Stimulated activated CD4-positive, alpha-beta T cell treated with anti-CD3 and anti-CD28 coated beads, Interleukin-1b, Interleukin-23, amount 100 ng/mL, for 24 hours (primary cell): ENCODE measurements around the gene PRDM16.

Experiments used
- DNase-seq, 4 experiments: peaks; one replicate each; pipeline ENCODE4 v3.0.0-alpha.2; 2020; ENCODE audit warnings: low read depth in 4 of 4, low spot score in 1 of 4

The PRDM16 gene

GRCh38 chr1:3365523-3366125 lies 296.6 kb downstream of the PRDM16 start:
- no peak for DNase-seq

DNA sequence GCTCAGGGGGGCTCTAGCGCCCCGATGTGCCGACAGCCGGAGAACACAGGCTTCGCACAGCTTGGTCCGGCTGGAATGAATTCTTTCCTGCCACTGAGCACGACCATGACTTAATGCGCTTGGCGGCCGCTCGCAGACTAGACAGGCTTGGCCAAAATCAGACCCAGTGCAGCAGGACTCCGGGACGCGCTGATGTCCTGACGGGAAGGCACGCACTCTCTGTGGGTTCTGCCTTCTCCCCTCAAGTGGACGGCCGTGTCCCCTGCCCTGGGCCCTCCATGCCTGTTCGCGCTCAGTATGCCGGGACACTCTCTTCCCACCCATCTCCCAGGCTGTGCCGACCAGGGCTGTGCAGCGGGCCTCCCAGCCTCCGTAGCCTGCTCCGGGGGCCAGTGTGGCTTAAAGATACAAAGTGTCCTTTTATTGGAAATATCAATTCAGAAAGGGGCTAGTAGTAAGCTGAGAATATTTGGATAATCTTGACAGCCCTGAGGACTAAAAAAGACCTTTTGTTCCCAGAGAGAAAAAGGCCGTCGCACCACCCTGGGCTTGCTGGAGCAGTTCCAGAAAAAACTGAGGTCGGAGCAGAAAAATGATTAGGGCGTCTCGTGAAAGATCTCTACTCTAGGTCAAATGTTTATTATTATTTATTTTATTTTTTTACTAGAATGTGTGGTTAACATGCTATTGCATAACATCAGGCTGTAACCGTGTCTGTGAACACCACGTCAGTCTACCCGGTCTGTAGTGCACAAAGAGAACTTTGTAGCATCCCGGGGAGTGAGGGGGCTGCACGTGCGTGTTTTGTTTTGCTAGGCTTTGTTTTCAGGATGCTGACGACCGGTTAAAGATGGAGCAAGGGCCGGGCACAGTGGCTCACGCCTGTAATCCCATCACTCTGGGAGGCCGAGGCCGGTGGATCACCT lies 297.4 kb downstream of the PRDM16 start:
- DNase-seq: no peak

DNA sequence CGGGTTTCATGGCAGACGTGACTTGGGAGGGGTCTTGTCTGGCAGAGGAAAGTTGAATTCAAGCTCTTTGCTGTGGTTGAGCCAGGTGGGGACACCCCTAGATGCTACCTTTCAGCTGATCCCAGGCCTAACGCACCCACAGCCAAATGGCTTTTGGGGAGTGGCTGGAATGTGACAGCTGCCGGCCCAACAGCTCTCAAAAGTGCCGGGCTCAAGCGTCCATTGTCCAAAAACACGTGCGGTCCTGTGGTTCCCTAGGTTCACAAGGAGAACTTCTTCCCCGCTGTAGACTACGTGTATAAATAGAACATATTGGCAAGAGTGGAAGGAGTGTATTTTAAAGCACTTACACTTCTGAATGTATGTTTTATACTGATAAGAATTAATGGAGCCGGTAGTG lies 298.4 kb downstream of the PRDM16 start:
- DNase-seq: no peak

DNA sequence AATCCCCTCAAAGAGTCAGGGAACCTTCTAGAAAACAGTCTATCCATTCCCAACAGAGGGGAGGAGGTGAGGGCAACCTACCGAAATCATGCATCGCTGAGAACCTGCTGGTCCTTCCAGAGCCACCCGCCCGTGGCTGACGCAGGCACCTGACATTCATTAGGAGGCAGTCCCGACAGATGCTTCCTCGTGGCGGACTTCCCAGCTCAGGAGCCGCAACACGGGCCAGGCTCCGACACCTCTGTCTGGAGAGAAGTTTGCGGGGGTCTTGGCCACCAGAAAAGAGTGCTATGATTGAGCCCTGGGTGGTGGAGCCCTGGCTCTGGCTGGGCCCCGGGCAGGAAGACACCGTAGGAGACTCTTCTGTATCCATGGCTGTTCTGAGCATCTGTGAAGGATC lies 299.1 kb downstream of the PRDM16 start:
- DNase-seq: no peak

GRCh38 chr1:3368711-3369445 lies 299.9 kb downstream of the PRDM16 start:
- DNase-seq: no peak

DNA sequence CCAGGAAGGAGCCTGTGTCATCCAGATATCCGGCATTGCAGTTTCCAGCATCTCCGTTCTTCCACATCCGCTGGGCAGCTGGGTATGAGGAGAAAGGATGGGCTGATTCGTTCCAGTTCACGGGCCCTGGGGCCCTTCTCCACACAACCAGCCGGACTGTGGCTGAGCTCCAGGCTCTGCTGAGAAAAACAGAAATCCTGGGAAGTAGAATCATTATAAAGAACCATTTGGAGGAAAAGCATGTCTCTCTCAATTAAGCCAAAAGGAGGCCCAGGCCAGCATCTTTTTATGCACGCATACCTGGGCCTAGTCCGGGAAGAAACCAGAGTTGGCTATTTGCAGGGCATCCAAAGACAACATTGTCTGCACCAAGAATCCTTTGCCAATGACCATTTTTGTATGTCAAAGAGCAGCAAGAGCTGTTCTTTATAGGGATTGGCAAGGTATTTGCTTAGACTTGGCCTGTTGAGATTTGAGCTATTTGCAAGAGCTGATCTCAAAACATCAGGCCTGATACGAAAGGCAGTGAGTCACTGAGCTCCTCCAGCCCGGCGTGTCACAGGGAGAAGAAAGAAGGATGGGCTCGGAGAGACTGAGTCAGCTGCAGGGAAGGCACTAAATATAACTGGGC lies 300.6 kb downstream of the PRDM16 start:
- no peak for DNase-seq

- DNase-seq: no peak
Measured at GRCh38 chr1:3370856-3371703, 302.1 kb downstream of the PRDM16 start.

DNA sequence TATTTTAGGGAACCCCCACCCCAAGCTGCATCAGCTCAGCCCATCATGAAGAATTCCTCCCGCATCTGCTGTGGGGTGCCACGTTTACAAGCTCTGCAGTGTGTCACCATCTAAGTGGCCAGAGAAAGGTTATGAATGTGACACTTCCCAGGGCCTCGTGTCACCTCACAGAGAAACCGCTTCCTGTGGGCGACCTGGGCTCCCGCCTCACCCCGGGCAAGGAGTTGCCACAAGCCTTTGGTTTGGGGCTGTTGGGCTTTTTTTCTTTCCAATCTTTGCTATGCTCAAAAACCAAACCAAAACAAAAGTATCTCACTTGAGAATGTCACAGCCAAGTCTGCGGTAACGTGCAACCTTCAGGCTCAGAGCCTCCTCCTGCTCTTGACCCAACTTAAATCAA lies 303.3 kb downstream of the PRDM16 start:
- no peak for DNase-seq

DNA sequence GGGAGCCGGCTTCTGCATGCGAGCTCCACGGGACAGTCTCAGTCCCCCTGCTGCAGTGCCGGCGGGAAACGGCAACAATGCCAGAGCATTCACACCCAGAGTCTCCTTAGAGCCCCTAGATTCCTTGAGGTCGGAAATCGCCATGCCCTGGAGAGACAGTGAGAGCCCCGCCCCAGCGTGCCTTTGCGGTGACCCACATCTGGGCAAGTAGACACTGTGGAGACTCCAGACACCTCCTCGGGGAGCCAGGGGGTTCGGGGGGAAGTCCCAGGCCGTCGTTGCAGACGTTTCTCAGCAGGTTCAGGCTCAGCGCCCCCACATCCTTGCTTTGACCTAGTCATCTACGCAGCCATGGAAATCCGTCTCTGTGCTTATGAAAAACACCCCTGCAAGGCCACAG lies 304.2 kb downstream of the PRDM16 start:
- no peak for DNase-seq

DNA sequence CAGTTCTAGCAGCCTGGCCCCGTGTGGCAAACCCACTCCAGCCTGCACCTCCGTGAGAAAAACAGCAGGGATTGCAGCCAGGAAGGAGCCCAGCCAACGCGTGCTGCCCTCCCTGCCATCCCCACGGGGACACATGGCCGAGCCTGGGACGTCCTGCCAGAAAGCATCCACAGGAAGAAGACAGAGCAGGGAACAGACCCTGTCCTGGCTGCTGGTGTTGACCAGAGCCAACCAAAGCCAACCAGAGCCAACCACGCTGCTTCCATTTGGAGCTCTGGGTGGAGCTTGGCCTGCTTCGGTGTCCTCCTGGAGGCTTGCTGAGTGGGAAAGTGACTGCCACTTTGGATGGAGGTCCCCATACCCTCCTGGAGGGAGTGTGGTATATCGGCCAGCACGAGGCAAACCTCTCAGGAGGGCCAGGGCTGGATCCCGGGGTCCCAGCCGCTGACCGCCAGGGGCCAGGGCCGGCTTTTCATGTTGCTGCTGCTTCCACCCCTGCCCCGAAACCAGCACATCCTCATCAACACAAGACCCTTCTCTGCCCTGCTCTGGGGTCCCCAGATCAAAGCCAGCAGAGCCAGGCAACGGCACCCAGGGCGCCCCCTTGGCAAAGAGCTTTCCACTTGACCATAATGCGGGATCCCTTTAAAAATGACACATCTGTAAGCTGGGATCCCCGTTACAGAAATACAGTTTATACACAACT lies 304.9 kb downstream of the PRDM16 start:
- DNase-seq: no peak

DNA sequence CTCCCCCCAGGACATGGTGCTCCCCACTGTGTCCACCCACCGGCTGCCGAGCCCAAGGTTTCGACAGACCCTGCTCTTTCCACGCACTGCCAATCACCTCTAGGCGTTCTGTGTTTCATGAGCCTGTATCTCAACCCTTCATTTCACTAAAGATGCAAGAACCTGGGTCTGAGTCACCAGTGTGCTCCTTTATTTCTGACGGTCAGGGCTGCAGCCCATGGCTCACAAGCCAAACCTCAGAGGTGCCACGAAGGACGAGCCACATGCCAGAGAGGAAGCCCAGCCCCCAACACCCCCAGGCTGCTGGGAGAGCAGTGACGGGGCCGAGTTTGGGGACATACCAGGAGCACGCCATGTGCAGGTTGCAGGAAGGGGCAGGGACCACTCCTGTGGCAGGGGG lies 306.2 kb downstream of the PRDM16 start:
- DNase-seq: no peak

- DNase-seq: no peak
Measured at GRCh38 chr1:3377166-3377565, 308.2 kb downstream of the PRDM16 start.

DNA sequence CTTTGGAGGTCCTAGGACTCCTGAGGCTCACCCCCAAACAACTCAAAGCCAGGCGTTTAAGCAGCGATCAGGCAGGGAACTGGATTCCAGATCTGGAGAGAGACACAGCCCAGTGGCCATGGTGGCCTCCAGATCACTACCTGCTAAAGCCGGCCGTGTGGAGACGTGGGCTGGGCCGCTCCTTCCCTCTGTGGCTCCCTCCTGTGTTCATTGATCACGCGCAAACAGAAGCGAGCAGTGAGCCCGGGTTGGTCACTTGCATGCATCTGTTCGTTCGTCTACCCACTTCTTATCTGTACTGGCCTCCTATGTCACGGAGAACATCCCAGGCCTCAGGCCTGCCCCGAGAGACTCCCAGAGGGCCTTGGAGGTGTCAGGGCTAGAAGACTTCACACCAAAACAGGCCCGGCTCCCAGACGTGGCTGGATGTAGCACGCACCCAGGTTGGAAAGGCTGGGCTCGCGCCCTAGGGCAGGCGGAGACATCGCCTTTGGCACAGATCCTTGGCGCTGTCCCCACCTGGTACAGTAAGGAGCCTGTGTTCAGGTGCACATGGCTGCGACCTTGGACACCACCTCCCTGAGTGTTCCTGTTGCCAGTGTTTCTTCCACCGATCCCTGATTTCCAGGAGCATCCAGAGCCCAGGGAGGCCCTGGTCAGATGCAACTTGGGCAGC lies 308.7 kb downstream of the PRDM16 start:
- no peak for DNase-seq

- no peak for DNase-seq
Measured at GRCh38 chr1:3378411-3379208, 309.6 kb downstream of the PRDM16 start.

GRCh38 chr1:3379934-3380333 lies 310.9 kb downstream of the PRDM16 start:
- DNase-seq: no peak

DNA sequence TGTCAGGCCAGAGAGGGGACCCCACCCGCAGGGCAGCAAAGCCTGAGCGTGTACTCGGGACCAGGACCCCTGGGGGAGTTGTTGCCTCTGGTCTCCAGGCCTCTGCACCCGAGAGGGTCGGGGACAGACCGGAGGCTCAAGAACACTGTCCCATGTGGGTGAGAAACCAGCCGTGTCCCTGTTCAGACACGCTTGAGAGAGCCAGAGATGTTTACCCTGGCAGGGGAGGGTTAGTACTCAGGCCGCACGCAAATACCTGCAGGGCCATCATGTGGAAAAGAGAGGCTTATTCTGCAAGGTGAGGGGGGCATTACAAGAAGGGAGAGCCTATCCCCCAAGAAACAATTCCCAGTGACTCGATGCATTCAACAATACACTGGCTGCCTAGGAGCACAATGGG lies 311.5 kb downstream of the PRDM16 start:
- DNase-seq: no peak

DNA sequence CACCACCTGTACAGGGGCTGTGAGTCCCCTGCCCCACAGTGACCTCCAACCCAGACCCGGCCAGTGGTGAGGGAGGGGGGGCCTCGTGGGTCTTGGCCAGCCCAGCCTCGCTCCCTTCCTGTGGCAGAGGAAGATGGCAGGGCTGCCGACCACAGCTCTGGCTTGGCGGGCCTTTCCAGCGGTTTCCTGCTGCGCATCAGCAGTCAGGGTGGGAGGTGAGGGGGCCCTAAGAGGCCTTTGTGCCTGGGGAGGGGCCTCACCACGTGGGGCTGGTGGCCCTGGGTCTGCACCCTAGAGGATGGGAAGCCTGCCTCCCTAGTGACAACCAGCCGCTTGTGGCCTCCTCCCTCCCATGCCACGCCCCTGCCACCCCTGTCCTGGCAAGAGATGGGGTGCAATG lies 312.9 kb downstream of the PRDM16 start:
- no peak for DNase-seq

DNA sequence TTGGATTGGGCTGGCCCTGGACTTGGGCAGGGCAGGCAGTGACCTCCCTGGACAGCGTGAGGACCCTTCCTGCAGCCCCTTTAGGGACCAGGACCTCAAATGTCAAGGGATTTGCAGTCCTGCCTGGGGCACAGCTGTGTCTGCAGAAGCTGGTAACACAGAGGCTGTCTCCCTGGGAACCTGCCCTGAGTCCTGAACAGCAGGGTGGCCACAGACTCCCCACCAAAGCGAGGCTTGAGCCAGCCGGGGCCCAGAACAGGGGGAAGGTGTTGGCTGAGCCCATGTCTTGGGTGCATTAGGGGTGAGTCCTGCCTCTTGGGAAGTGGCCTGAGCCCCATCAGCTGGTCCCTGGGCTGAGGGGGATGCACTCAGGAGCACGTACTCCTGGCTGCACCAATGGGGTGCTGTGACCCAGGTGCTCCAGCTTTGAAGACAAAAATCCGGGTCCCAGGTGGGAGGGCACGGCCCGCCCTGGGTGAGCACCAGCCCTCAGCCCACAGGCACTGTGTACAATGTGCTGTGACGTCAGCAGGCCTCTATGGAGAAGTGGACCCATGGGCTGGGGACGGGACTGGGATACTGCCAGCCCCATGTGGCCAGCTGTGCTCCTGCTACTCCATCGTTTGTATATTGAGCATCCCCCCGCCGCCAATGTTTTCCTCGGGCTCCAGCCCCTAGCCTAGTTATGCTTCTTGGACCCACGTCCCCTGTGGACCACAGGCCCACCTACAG lies 313.5 kb downstream of the PRDM16 start:
- DNase-seq: no peak
